H54 (cell line): ENCODE data around the gene SLC11A1.

Source experiments
- DNase-seq: peaks from one replicate; pipeline ENCODE4 v3.0.0; 2011; ENCODE audit warnings: low spot score, mixed read lengths; ENCODE audit not compliant: insufficient read length
- FAIRE-seq: peaks from 3 replicates; lab custom pipeline; 2011; peaks lifted over from hg19 to GRCh38; lab: Jason Lieb, UNC
- POLR2A ChIP-seq: IDR thresholded peaks from 2 replicates; pipeline ENCODE4 v1.6.1; 2011; ENCODE audit warnings: low read depth, mild to moderate bottlenecking, low read length

The SLC11A1 gene

GRCh38 chr2:218375212-218375611, 6.9 kb upstream of the SLC11A1 start:
- no peak for DNase-seq
- TF ChIP-seq POLR2A, result no peak
- no peak for FAIRE-seq

GRCh38 chr2:218378053-218378452, 4.0 kb upstream of the SLC11A1 start:
- FAIRE-seq, result no peak
- no peak for DNase-seq
- TF ChIP-seq POLR2A, result no peak

DNA sequence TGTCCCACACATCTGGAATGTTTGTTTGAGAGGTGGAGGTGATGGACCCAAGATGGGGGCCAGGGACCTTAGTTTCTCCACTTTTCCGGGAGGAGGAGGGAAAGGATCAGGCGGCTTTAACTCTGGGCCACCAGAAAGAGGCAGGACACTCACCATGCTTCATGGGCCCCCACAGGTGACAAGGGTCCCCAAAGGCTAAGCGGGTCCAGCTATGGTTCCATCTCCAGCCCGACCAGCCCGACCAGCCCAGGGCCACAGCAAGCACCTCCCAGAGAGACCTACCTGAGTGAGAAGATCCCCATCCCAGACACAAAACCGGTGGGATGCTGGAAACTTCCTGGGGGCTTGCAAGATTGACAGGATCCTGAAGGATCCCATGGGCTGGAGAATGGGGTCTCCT, 712 bp downstream of the SLC11A1 start:
- TF ChIP-seq POLR2A, result no peak
- FAIRE-seq (no peak), DNase-seq (no peak)

- DNase-seq, result peak; percentile 58
- FAIRE-seq, result no peak
Measured at GRCh38 chr2:218383892-218384519, 1.9 kb downstream of the SLC11A1 start.

GRCh38 chr2:218384975-218385374, 2.9 kb downstream of the SLC11A1 start:
- FAIRE-seq (no peak), DNase-seq (no peak)
- TF ChIP-seq POLR2A, result no peak

More at GRCh38 chr2:218383892-218384519, 1.9 kb downstream of the SLC11A1 start:
- TF ChIP-seq POLR2A, result no peak

GRCh38 chr2:218386505-218387368, 4.7 kb downstream of the SLC11A1 start:
- TF ChIP-seq POLR2A, result no peak
- DNase-seq (no peak), FAIRE-seq (no peak)

GRCh38 chr2:218387369-218388194, 5.5 kb downstream of the SLC11A1 start:
- DNase-seq, result no peak
- no peak for FAIRE-seq
- no peak for TF ChIP-seq POLR2A

- TF ChIP-seq POLR2A, result no peak
- FAIRE-seq, result no peak
- no peak for DNase-seq
Measured at GRCh38 chr2:218389333-218390150, 7.5 kb downstream of the SLC11A1 start.

- FAIRE-seq (no peak), DNase-seq (no peak)
- no peak for TF ChIP-seq POLR2A
Measured at GRCh38 chr2:218391202-218391601, 9.1 kb downstream of the SLC11A1 start.

GRCh38 chr2:218392459-218392858, 10.4 kb downstream of the SLC11A1 start:
- FAIRE-seq (no peak), DNase-seq (no peak)
- no peak for TF ChIP-seq POLR2A

DNA sequence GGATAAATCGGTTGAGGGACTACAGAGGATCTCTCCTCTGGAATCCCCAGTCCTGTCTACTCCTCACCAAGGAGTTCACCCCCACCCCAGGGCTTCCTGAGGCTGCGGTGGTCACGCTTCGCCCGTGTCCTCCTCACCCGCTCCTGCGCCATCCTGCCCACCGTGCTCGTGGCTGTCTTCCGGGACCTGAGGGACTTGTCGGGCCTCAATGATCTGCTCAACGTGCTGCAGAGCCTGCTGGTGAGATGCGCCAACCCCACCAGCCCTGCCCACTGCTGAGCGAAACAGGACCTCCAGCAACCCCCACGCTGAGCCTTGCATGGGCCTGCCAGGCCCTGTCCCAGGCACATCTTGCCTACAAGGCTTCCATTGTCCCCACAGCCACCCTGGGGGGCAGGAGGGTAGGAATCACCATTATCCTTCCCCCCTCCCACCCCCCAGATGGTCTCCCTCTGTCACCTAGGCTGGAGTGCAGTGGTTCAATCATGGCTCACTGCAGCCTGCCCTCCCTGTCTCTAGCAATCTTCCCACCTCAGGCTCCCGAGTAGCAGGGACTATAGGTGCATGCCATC, 10.9 kb downstream of the SLC11A1 start:
- DNase-seq (no peak), FAIRE-seq (no peak)

DNA sequence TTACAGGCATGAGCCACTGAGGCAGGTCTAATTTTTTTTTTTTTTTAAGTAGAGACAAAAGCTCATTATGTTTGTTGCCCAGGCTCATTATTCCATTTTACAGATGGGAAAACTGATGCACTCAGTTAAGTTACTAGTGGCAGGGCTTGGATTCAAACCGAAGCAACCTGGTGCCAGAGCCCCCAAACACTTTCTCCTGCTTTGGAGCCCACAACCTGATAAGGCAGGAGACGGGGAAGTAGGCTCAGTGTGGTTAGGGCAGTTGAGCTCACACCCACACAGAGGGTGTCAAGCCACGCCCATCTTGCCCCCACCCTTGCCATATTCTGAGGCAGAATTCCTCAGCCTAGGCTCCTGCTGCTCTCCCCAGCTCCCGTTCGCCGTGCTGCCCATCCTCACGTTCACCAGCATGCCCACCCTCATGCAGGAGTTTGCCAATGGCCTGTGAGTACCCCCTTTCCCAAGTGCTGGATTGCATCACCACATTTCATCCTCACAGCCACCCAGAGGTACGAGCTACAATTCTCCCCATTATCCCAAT, 11.7 kb downstream of the SLC11A1 start:
- FAIRE-seq (no peak), DNase-seq (no peak)
- no peak for TF ChIP-seq POLR2A

More for the DNA sequence above, 10.9 kb downstream of the SLC11A1 start:
- TF ChIP-seq POLR2A, result no peak

DNA sequence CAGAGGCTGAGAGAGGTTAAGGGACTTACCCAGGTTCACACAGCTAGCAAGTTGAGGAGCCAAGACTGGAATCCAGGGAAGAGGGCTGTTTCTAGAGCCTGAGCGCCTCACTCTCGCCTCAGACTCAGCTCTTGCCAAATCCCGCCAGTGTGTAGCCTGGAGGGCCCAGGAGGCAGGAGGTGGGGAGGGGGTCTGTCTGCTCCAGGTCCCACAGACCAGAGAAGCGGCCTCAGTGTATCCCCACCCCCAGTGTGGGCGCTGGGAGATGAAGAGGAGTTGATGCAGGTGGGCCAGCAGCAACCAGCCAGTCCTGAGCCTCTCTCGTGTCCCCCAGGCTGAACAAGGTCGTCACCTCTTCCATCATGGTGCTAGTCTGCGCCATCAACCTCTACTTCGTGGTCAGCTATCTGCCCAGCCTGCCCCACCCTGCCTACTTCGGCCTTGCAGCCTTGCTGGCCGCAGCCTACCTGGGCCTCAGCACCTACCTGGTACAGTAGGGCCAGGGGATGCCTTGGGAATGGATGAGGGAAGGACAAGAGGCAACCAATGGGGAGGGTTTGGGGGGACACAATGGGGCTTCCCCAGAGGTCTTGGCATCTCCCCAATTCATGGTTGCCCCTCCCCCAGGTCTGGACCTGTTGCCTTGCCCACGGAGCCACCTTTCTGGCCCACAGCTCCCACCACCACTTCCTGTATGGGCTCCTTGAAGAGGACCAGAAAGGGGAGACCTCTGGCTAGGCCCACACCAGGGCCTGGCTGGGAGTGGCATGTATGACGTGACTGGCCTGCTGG, 12.4 kb downstream of the SLC11A1 start:
- DNase-seq (no peak), FAIRE-seq (no peak)
- TF ChIP-seq POLR2A, result no peak
